ENCODE measurements around the gene KCND2. TPM values are rescaled to one million over a fixed set of nuclear protein-coding genes. Genes with fewer than 3 reads are reported as not detected.

KCND2 gene
- total RNA-seq: 1.2 and 1.4 TPM in 2 replicates

GRCh38 chr7:120272701-120273475 is at the start of gene KCND2:
Gene KCND2, plus strand, starts transcription at chr7:120273175.

All from myometrial cell (primary cell).